Ovary (tissue), 3 donors: Measurements from ENCODE around the gene DHRS7B.

Experiments used
- POLR2A ChIP-seq: fragments of 450-650 bp; IDR thresholded peaks from one replicate; pipeline ENCODE4 v1.6.1; 2017; ENCODE audit warnings: antibody characterized with exemption, mild to moderate bottlenecking, moderate library complexity
- TF ChIP-seq, protein P1 (sequence below), 3 donors: fragments of 450-650 bp in 2 of 3; fragments of 200-600 bp in 1 of 3; IDR thresholded peaks; one replicate each; pipeline versions ENCODE4 v1.5.1 to v1.8.0; 2016 to 2022; ENCODE audit warnings: antibody characterized with exemption in 3 of 3, mild to moderate bottlenecking in 1 of 3
- donor health status: DM: no; HTN: no; CAD: no.

DNA sequence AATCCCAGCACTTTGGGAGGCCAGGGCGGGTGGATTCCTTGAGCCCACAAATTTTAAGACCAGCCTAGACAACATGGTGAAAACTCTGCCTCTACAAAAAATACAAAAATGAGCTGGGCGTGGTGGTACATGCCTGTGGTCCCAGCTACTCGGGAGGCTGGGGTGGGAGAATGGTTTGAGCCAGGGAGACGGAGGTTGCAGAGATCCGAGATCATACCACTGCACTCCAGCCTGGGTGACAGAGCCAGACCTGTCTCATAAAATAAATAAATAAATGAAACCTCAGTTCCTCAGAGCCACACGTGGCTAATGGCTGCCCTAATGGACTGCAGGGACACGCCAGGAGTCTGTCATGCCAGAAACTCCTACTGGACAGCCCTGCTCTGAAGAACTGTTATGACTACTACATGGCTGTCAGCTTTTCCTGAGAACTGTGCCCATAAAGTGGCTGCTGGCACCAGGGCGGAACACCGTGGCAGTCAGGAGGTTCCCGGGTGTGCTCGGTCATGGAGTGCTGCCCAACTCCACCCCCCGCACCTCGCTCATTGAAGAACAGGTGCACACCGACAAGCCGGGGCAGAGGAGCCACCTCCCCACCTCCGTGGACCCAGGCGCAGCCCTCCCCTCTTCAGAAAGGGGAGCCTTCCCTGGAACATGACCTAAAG lies 82.9 kb downstream of the DHRS7B start:
- no peak for TF ChIP-seq POLR2A
- TF ChIP-seq, protein P1, sequence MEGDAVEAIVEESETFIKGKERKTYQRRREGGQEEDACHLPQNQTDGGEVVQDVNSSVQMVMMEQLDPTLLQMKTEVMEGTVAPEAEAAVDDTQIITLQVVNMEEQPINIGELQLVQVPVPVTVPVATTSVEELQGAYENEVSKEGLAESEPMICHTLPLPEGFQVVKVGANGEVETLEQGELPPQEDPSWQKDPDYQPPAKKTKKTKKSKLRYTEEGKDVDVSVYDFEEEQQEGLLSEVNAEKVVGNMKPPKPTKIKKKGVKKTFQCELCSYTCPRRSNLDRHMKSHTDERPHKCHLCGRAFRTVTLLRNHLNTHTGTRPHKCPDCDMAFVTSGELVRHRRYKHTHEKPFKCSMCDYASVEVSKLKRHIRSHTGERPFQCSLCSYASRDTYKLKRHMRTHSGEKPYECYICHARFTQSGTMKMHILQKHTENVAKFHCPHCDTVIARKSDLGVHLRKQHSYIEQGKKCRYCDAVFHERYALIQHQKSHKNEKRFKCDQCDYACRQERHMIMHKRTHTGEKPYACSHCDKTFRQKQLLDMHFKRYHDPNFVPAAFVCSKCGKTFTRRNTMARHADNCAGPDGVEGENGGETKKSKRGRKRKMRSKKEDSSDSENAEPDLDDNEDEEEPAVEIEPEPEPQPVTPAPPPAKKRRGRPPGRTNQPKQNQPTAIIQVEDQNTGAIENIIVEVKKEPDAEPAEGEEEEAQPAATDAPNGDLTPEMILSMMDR (IDR thresholded peaks at IDR 0.05) = no peak
